Ascending aorta (tissue), 2 donors: ENCODE measurements around the gene MPPED1. TPM values are rescaled to one million over a fixed set of nuclear protein-coding genes. Genes with fewer than 3 reads are reported as not detected.

ENCODE experiments used
- DNase-seq, 2 donors: peaks; one replicate each; pipeline ENCODE4 v3.0.0-alpha.2; 2019; ENCODE audit warnings: low spot score in 2 of 2
- H3K27ac ChIP-seq, 2 donors: fragments of 200-600 bp; sonication (generic); one replicate each; pipeline ENCODE4 v1.5.1; 2016 to 2017; ENCODE audit warnings: mild to moderate bottlenecking in 1 of 2
- H3K27me3 ChIP-seq: fragments of 200-600 bp; sonication (generic); one replicate; pipeline ENCODE4 v1.5.1; 2017
- H3K36me3 ChIP-seq, 2 donors: fragments of 200-600 bp; sonication (generic); one replicate each; pipeline ENCODE4 v1.5.1; 2016
- H3K4me1 ChIP-seq, 2 donors: fragments of 200-600 bp; sonication (generic); one replicate each; pipeline ENCODE4 v1.5.1; 2016 to 2017; ENCODE audit warnings: mild to moderate bottlenecking in 1 of 2
- H3K4me3 ChIP-seq, 2 donors: fragments of 200-600 bp; sonication (generic); one replicate each; pipeline ENCODE4 v1.5.1; 2016 to 2017; ENCODE audit warnings: mild to moderate bottlenecking in 1 of 2
- H3K9me3 ChIP-seq, 2 donors: fragments of 200-600 bp; sonication (generic); one replicate each; pipeline ENCODE4 v1.5.1; 2016
- intact Hi-C: fragments of 100-400 bp; cut with DNase I; formaldehyde crosslinking; loops from one replicate; pipeline ENCODE4 v1.15.1; 2023
- total RNA-seq: library from RNA; depleted of rRNA; stranded (reverse); fragments of >200 nt; gene quantifications from one replicate; pipeline ENCODE4 v1.1.0, GENCODE V29; 2016
- TF ChIP-seq, protein P1 (sequence below), 3 experiments: fragments of 200-600 bp in 2 of 3; fragments of 450-650 bp in 1 of 3; sonication (generic) in 2 of 3; IDR thresholded peaks; one replicate each; pipeline ENCODE4 v1.5.1; 2016 to 2019; ENCODE audit warnings: antibody characterized with exemption in 3 of 3, mild to moderate bottlenecking in 1 of 3, moderate library complexity in 1 of 3

The MPPED1 gene
- total RNA-seq, 1 donor from 2014 or later = not detected

DNA sequence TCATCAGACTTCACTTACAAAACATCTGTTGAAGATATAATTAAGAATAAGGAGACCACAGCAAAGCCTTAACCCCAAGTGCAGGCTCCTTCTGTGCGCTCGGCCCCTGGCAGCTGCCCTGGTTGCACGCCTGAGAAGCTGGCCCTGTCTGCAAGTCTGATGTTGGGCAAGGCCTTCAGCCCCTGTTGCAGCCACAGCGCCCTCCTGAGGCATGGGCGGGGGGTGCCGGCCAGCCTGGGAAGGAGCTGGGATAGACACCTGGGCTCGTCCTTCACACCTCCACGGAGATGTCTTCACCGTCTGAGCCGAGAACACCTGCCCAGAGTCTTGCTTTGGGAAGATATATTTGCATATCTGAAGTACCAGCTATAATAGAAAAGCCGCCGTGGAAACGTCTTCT lies 104.1 kb downstream of the MPPED1 start:
- DNase-seq = no peak
- TF ChIP-seq, protein P1, sequence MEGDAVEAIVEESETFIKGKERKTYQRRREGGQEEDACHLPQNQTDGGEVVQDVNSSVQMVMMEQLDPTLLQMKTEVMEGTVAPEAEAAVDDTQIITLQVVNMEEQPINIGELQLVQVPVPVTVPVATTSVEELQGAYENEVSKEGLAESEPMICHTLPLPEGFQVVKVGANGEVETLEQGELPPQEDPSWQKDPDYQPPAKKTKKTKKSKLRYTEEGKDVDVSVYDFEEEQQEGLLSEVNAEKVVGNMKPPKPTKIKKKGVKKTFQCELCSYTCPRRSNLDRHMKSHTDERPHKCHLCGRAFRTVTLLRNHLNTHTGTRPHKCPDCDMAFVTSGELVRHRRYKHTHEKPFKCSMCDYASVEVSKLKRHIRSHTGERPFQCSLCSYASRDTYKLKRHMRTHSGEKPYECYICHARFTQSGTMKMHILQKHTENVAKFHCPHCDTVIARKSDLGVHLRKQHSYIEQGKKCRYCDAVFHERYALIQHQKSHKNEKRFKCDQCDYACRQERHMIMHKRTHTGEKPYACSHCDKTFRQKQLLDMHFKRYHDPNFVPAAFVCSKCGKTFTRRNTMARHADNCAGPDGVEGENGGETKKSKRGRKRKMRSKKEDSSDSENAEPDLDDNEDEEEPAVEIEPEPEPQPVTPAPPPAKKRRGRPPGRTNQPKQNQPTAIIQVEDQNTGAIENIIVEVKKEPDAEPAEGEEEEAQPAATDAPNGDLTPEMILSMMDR (IDR thresholded peaks at IDR 0.05) = no peak
- Histone ChIP-seq H3K4me3 (no peak overlapping the region), H3K9me3 (no peaks in the 10 kb centered on the region), H3K4me1 (no peaks in the 10 kb centered on the region), H3K36me3 (no peaks in the 10 kb centered on the region), H3K27ac (no peak overlapping the region), H3K27me3 (no peaks in the 10 kb centered on the region)
- intact Hi-C loops = no loop called here

DNA sequence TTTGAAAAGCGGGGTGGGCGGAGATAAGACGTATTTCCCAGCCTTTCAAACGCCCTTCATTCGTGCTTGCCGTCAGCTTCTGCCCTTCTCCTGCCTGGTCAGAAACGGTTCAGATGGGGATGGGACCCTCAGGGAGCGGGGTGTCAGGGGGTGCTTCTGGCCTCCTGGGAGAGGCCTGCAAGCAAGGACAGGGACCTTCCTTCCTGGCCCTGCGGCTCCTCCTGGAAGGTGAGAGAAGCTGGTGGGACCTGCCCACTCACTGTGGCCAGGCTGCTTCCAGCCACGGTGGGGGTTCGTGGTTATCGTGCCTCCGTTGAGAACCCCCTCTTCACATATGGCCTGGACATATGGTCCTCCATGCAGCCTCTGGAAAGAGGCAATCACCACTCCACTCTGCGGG lies 104.6 kb downstream of the MPPED1 start:
- no peak for DNase-seq

DNA sequence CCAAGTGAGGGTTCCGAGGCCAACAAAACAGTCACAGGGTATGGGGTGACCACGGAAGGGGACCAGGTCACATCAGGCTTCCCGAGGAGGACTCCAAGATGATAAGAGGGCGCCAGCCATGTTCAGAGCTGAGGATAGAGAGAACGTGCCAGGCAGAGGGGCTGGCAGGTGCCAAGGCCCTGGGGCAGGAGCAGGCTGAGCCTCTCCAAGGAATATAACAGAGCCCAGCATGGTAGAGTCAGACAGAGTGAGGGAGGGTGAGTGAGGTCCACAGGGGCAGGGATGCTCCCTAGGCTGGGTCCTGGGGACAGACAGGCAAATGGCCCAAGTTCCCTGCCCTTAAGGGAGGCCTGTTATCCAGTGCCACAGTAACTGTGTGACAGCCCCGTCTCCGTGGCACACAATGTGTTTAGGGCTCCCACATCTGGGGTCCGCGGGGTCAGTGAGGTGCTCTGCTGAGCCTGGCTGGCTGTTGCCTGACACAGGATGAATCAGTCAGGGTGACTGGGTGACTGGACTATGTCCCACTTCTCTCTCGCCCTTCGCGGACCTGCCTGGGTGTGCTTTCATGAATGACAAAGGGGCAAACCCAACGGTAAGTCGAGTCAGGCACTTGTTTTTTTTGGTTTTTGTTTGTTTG lies 105.3 kb downstream of the MPPED1 start:
- no peaks in the 10 kb centered on the region for H3K27me3 ChIP-seq
- no peaks in the 10 kb centered on the region for H3K4me1 ChIP-seq
- intact Hi-C loops = no loop called here
- no peak overlapping the region for H3K27ac ChIP-seq
- H3K36me3 ChIP-seq = no peaks in the 10 kb centered on the region
- TF ChIP-seq, protein P1 (IDR thresholded peaks at IDR 0.05) = no peak
- no peaks in the 10 kb centered on the region for H3K9me3 ChIP-seq
- no peak for DNase-seq
- H3K4me3 ChIP-seq = no peak overlapping the region

More for the DNA sequence above, 104.6 kb downstream of the MPPED1 start:
- H3K27ac ChIP-seq = no peak overlapping the region
- no peak overlapping the region for H3K4me3 ChIP-seq
- H3K9me3 ChIP-seq = no peaks in the 10 kb centered on the region
- intact Hi-C loops = no loop called here
- no peaks in the 10 kb centered on the region for H3K36me3 ChIP-seq
- TF ChIP-seq, protein P1 (IDR thresholded peaks at IDR 0.05) = no peak
- H3K27me3 ChIP-seq = no peaks in the 10 kb centered on the region
- no peaks in the 10 kb centered on the region for H3K4me1 ChIP-seq

DNA sequence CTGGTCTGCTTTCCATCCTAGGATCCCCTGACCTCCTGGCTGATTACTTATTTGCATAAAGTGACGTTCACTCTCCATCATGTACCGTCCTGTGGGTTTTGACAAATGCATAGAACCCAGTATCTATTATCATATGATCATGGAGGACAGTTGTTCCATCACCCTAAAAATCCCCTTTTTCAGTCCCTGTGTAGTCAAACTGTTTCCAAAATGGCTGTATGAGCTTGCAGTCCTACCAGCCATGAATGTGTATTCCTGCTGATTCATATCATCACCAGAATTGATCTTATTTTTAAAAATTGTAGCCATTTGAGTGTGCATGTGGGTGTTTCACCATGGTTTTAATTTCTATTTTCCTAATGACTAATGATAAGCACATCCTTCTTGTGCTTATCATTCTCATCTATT lies 108.8 kb downstream of the MPPED1 start:
- Histone ChIP-seq H3K9me3 (no peaks in the 10 kb centered on the region), H3K36me3 (no peaks in the 10 kb centered on the region), H3K27me3 (no peaks in the 10 kb centered on the region), H3K27ac (no peak overlapping the region), H3K4me3 (no peak overlapping the region), H3K4me1 (no peaks in the 10 kb centered on the region)
- intact Hi-C loops = no loop called here
- TF ChIP-seq, protein P1 (IDR thresholded peaks at IDR 0.05) = no peak
- no peak for DNase-seq

DNA sequence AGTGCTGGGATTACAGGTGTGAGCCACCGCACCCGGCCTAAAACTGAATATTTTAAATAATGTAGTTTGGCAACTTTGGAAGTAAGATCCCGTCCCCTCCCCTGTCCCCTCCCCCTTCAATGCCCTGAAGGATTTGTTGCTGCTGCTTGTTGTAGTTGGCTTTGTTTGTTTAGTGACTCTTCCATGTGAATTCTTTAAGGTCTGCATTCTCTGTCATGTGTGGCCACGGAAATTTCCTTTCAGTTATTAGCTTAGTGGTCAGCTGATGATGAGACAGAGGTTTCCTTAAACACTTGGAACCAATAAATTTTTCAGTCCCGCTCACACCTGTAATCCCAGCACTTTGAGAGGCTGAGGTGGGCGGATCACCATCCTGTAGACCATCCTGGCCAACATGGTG lies 109.9 kb downstream of the MPPED1 start:
- TF ChIP-seq, protein P1 (IDR thresholded peaks at IDR 0.05) = no peak
- no peak overlapping the region for H3K27ac ChIP-seq
- H3K4me1 ChIP-seq = no peaks in the 10 kb centered on the region
- H3K36me3 ChIP-seq = no peaks in the 10 kb centered on the region
- no peaks in the 10 kb centered on the region for H3K9me3 ChIP-seq
- intact Hi-C loops = no loop called here
- no peak overlapping the region for H3K4me3 ChIP-seq
- no peak for DNase-seq
- no peaks in the 10 kb centered on the region for H3K27me3 ChIP-seq
